Progenitor cell of endocrine pancreas (in vitro differentiated cells): ENCODE data around the gene DGKI. TPM values are rescaled to one million over a fixed set of nuclear protein-coding genes. Genes with fewer than 3 reads are reported as not detected.

Experiments
- DNase-seq: peaks from one replicate; pipeline ENCODE4 v3.0.0; 2021; ENCODE audit warnings: low spot score; ENCODE audit not compliant: unreplicated experiment
- H3K27ac Mint-ChIP-seq: 2 replicates; pipeline ENCODE4 v1.8.0; 2021; ENCODE audit warnings: mild to moderate bottlenecking, moderate library complexity, mixed read lengths
- H3K27me3 Mint-ChIP-seq: 2 replicates; pipeline ENCODE4 v1.8.0; 2021; ENCODE audit warnings: mixed read lengths
- H3K36me3 Mint-ChIP-seq: 2 replicates; pipeline ENCODE4 v1.8.0; 2022; ENCODE audit warnings: mixed read lengths; ENCODE audit not compliant: insufficient read depth
- H3K4me1 Mint-ChIP-seq: 2 replicates; pipeline ENCODE4 v1.8.0; 2021; ENCODE audit warnings: low read depth, mixed read lengths
- H3K4me3 Mint-ChIP-seq: 2 replicates; pipeline ENCODE4 v1.8.0; 2021; ENCODE audit warnings: low read depth, mild to moderate bottlenecking, moderate library complexity, mixed read lengths
- H3K9me3 Mint-ChIP-seq: 2 replicates; pipeline ENCODE4 v1.8.0; 2021; ENCODE audit warnings: low read depth, mixed read lengths
- CTCF ChIP-seq: fragments of 200-600 bp; sonication (generic); IDR thresholded peaks from one replicate; pipeline ENCODE4 v1.5.0; 2021; ENCODE audit warnings: antibody characterized with exemption, mild to moderate bottlenecking; ENCODE audit not compliant: unreplicated experiment
- total RNA-seq: library from RNA; stranded (reverse); gene quantifications from 2 replicates; pipeline ENCODE4 v1.2.1, GENCODE V29; 2021

Gene DGKI
- total RNA-seq, 1 donor from 2014 or later, result 0.41 TPM

GRCh38 chr7:137386966-137387365 lies 459.8 kb downstream of the DGKI start:
- H3K4me1 Mint-ChIP-seq, result peaks cover 1% of the 10 kb centered on the region
- H3K4me3 Mint-ChIP-seq, result no peak overlapping the region
- TF ChIP-seq CTCF, result no peak
- no peak for DNase-seq
- no peaks in the 10 kb centered on the region for H3K36me3 Mint-ChIP-seq
- H3K9me3 Mint-ChIP-seq, result no peaks in the 10 kb centered on the region
- H3K27me3 Mint-ChIP-seq, result peaks cover 5% of the 10 kb centered on the region
- no peak overlapping the region for H3K27ac Mint-ChIP-seq

GRCh38 chr7:137381045-137381444 lies 465.7 kb downstream of the DGKI start:
- no peak for DNase-seq
- TF ChIP-seq CTCF, result no peak
- Mint-ChIP-seq H3K27ac (no peak overlapping the region), H3K27me3 (peaks cover 5% of the 10 kb centered on the region), H3K4me3 (no peak overlapping the region), H3K36me3 (no peaks in the 10 kb centered on the region), H3K9me3 (no peaks in the 10 kb centered on the region), H3K4me1 (no peaks in the 10 kb centered on the region)

GRCh38 chr7:137373507-137373906 lies 473.3 kb downstream of the DGKI start:
- Mint-ChIP-seq H3K4me1 (no peaks in the 10 kb centered on the region), H3K4me3 (no peak overlapping the region), H3K27me3 (no peaks in the 10 kb centered on the region), H3K9me3 (no peaks in the 10 kb centered on the region), H3K36me3 (no peaks in the 10 kb centered on the region), H3K27ac (no peak overlapping the region)
- no peak for DNase-seq
- no peak for TF ChIP-seq CTCF

- H3K4me3 Mint-ChIP-seq, result no peak overlapping the region
- no peaks in the 10 kb centered on the region for H3K27me3 Mint-ChIP-seq
- no peak for DNase-seq
- TF ChIP-seq CTCF, result no peak
- no peaks in the 10 kb centered on the region for H3K36me3 Mint-ChIP-seq
- no peak overlapping the region for H3K27ac Mint-ChIP-seq
- H3K4me1 Mint-ChIP-seq, result no peaks in the 10 kb centered on the region
- peaks cover 4% of the 10 kb centered on the region for H3K9me3 Mint-ChIP-seq
Observed at GRCh38 chr7:137371616-137372015, 475.2 kb downstream of the DGKI start.

- Mint-ChIP-seq H3K27ac (no peak overlapping the region), H3K4me1 (no peaks in the 10 kb centered on the region), H3K27me3 (no peaks in the 10 kb centered on the region), H3K4me3 (no peak overlapping the region), H3K9me3 (peaks cover 22% of the 10 kb centered on the region), H3K36me3 (peaks cover 3% of the 10 kb centered on the region)
- DNase-seq, result no peak
- no peak for TF ChIP-seq CTCF
Observed at GRCh38 chr7:137366995-137367394, 479.8 kb downstream of the DGKI start.
